22Rv1 (cell line): ENCODE measurements around the gene TLCD3B.

Experiments used
- CTCF ChIP-seq: fragments of 450-650 bp; IDR thresholded peaks from 2 replicates; pipeline ENCODE4 v1.5.1; 2017; ENCODE audit warnings: mild to moderate bottlenecking
- ZFX ChIP-seq: fragments of 450-650 bp; IDR thresholded peaks from 2 replicates; pipeline ENCODE4 v1.6.1; 2017; ENCODE audit warnings: antibody characterized with exemption, borderline replicate concordance

- TF ChIP-seq CTCF (no peak), ZFX (no peak)
Measured at GRCh38 chr16:30051518-30051917, 20.4 kb upstream of the TLCD3B start.
